NB4 (cell line): ENCODE results near the gene FNDC7.

ENCODE experiments used
- DNase-seq: peaks from one replicate; pipeline ENCODE4 v3.0.0; 2010; ENCODE audit warnings: low read depth
- H3K4me3 ChIP-seq: one replicate; pipeline ENCODE4 v1.5.1; 2011; ENCODE audit warnings: mild to moderate bottlenecking, low read depth, low read length, moderate library complexity
- MYC ChIP-seq: IDR thresholded peaks from 2 replicates; pipeline ENCODE4 v1.6.1; 2011; ENCODE audit warnings: low read depth, low read length
- POLR2A ChIP-seq: IDR thresholded peaks from 2 replicates; pipeline ENCODE4 v1.6.1; 2011; ENCODE audit warnings: mild to moderate bottlenecking; ENCODE audit not compliant: insufficient read length; ENCODE audit errors: extremely low read depth
- TF ChIP-seq, protein P1 (sequence below): IDR thresholded peaks from one replicate; pipeline ENCODE4 v1.5.1; 2012; ENCODE audit warnings: low read depth, low read length
- TF ChIP-seq, protein P2 (sequence below): IDR thresholded peaks from 2 replicates; pipeline ENCODE4 v1.6.1; 2011; ENCODE audit warnings: low read depth, low read length

Gene FNDC7

DNA sequence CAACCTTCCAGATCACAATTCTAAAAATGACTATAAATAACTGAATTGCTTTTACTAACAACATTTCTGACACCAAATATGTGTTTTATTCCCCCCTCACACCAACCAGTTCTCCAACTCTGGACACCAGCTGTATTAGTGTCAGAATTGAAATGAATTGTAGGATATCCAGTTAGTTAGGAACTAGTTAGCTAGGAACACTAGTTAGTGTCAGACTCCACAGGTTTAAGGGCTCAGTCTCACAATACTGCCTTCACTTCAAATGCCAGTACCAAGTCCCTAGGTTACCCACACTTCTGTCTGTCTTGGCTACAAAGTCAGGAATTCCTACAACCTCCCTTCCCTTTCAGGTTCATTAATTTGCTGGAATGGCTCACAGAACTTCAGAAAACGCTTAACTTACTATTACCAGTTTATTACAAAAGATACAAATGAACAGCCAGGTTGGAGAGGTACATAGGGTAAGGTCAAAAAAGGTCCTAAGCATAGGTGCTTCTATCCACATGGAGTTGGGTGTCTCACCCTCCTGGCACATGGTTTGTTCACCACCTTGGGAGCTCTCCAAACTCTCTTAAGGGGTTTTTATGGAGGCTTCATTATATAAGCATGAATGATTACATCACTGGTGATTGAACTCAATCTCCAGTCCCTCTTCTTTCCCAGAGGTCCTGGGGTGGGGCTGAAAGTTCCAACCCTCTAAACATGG, 37.9 kb downstream of the FNDC7 start:
- TF ChIP-seq MYC (no peak), POLR2A (no peak)
- TF ChIP-seq, protein P1, sequence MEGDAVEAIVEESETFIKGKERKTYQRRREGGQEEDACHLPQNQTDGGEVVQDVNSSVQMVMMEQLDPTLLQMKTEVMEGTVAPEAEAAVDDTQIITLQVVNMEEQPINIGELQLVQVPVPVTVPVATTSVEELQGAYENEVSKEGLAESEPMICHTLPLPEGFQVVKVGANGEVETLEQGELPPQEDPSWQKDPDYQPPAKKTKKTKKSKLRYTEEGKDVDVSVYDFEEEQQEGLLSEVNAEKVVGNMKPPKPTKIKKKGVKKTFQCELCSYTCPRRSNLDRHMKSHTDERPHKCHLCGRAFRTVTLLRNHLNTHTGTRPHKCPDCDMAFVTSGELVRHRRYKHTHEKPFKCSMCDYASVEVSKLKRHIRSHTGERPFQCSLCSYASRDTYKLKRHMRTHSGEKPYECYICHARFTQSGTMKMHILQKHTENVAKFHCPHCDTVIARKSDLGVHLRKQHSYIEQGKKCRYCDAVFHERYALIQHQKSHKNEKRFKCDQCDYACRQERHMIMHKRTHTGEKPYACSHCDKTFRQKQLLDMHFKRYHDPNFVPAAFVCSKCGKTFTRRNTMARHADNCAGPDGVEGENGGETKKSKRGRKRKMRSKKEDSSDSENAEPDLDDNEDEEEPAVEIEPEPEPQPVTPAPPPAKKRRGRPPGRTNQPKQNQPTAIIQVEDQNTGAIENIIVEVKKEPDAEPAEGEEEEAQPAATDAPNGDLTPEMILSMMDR: no peak
- TF ChIP-seq, protein P2, sequence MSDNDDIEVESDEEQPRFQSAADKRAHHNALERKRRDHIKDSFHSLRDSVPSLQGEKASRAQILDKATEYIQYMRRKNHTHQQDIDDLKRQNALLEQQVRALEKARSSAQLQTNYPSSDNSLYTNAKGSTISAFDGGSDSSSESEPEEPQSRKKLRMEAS: no peak
- H3K4me3 ChIP-seq: no peak overlapping the region
- no peak for DNase-seq

DNA sequence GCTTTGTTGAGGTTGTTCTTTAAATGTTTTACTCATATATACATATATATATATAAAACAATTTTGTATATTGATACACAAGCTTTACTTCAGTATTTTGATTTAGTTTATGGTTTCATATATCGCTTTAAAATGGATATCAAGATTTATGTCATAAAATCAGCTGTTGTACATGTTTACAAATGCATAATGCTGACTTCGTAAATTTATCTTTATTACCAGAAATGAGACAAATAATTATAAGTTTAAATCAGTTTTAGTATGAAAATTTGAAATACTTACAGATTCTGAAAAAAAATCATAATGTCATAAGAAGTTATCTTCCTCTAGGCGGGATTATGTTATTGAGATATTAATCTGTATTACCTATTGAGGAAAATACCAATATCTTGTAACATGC, 40.7 kb downstream of the FNDC7 start:
- H3K4me3 ChIP-seq: no peak overlapping the region
- DNase-seq: no peak
- TF ChIP-seq, protein P1: no peak
- no peak for TF ChIP-seq MYC
- TF ChIP-seq POLR2A: no peak
- TF ChIP-seq, protein P2: no peak

DNA sequence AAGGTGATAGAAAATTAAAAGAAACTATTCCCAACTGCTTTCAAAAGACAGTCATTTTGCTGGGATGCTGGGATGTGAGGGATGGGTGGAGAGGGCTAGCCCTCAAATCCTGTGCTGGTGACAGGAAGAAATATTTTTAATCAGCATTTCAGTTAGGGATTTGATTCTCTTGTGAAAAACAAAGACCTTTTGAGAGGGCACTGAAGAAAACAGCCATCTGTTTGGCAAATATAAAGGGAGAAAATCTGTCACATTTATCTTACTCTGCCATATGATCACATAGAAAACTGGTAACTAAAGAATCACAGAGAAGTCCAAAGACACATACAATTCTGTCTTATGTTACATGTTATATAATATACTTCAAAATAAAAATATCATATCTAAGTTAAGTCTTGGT, 46.1 kb downstream of the FNDC7 start:
- no peak overlapping the region for H3K4me3 ChIP-seq
- TF ChIP-seq, protein P2: no peak
- TF ChIP-seq, protein P1: no peak
- TF ChIP-seq MYC: no peak
- TF ChIP-seq POLR2A: no peak
- DNase-seq: no peak

DNA sequence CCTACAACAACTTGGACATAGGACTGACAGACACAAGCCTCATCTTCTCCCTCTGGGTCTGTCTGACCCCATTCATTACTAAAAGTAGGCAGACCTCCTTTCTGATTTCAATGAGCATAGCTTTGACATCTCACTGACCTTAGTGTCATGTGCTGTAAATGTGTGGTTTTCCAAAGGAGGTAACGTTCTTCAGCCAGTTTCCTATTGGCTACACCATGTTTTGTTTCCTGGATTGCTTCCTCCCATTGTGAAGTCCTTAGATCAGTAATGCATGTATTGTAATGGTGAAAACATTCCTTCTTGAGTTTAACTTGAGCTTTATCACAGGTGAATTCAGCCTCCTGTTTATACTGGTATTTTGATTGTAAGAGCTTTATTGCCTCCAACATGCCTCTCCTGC, 54.4 kb downstream of the FNDC7 start:
- TF ChIP-seq MYC: no peak
- TF ChIP-seq POLR2A: no peak
- TF ChIP-seq, protein P2: no peak
- TF ChIP-seq, protein P1: no peak
- H3K4me3 ChIP-seq: no peak overlapping the region
- DNase-seq: no peak

- DNase-seq: no peak
- TF ChIP-seq MYC: no peak
- TF ChIP-seq POLR2A: no peak
- TF ChIP-seq, protein P1: no peak
- TF ChIP-seq, protein P2: no peak
- no peak overlapping the region for H3K4me3 ChIP-seq
These were observed 55.0 kb downstream of the FNDC7 start for GRCh38 chr1:108767708-108768107.
